Chondrocyte (in vitro differentiated cells): Measurements from ENCODE around the gene RRH. TPM values are rescaled to one million over a fixed set of nuclear protein-coding genes. Genes with fewer than 3 reads are reported as not detected.

ENCODE experiments used
- DNase-seq: peaks from one replicate; pipeline ENCODE4 v3.0.0; 2021; ENCODE audit warnings: mixed read lengths, low spot score
- H3K27ac Mint-ChIP-seq: one replicate; pipeline ENCODE4 v1.8.0; 2021; ENCODE audit warnings: mild to moderate bottlenecking, moderate library complexity, mixed read lengths; ENCODE audit not compliant: unreplicated experiment
- H3K27me3 Mint-ChIP-seq: 2 replicates; pipeline ENCODE4 v1.8.0; 2021; ENCODE audit warnings: low read depth, mixed read lengths
- H3K36me3 Mint-ChIP-seq: 2 replicates; pipeline ENCODE4 v1.8.0; 2021; ENCODE audit warnings: low read depth, mixed read lengths
- H3K4me1 Mint-ChIP-seq: 2 replicates; pipeline ENCODE4 v1.8.0; 2021; ENCODE audit warnings: low read depth, mild to moderate bottlenecking, mixed read lengths
- H3K4me3 Mint-ChIP-seq: one replicate; pipeline ENCODE4 v1.8.0; 2021; ENCODE audit warnings: mild to moderate bottlenecking, moderate library complexity, mixed read lengths; ENCODE audit not compliant: unreplicated experiment
- H3K9me3 Mint-ChIP-seq: 2 replicates; pipeline ENCODE4 v1.8.0; 2021; ENCODE audit warnings: low read depth, mixed read lengths
- total RNA-seq: library from RNA; stranded (reverse); gene quantifications from 3 replicates; pipeline ENCODE4 v1.2.1, GENCODE V29; 2021
- TF ChIP-seq, protein P1 (sequence below): fragments of 200-600 bp; sonication (generic); IDR thresholded peaks from 2 replicates; pipeline ENCODE4 v1.5.0; 2021; ENCODE audit warnings: antibody characterized with exemption, mild to moderate bottlenecking, moderate library complexity

RRH gene
- total RNA-seq, 1 donor from 2014 or later = not detected

DNA sequence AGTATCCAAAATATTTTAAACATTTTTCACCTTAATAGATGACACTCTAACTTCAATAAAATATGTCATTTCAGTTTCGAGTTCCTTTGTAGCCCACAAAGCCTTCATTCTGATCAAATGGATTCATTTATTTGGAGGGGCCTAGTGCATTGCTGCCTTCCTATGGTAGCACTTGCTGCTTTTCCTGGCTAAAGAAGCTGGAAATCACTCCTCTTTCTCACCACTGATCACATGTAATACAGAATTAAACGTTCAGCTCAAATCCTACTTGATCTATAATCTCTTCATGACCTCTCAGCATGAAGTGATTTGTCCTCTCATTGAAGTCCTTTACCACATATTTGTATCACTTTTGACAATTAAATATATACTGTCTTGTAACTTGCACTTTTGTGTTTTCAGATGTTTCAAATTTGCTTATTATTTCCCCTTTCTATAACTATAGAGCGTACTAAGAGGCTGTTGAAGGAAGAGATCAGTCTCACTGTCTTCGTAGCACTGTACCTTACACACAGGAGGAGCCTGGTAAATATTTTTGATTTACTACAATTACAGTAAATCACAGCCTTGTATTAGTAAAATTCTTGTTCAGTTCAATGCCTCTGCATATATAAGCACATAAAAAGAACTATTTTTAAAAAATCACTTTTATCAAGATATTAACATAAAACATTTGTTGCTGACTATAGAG, 26.5 kb upstream of the RRH start:
- no peak for DNase-seq
- H3K4me3 Mint-ChIP-seq = no peak overlapping the region
- H3K4me1 Mint-ChIP-seq = peaks cover 4% of the 10 kb centered on the region
- H3K27me3 Mint-ChIP-seq = peaks cover 5% of the 10 kb centered on the region
- H3K36me3 Mint-ChIP-seq = peaks cover 2% of the 10 kb centered on the region
- H3K9me3 Mint-ChIP-seq = peaks cover 15% of the 10 kb centered on the region
- no peak overlapping the region for H3K27ac Mint-ChIP-seq
- TF ChIP-seq, protein P1, sequence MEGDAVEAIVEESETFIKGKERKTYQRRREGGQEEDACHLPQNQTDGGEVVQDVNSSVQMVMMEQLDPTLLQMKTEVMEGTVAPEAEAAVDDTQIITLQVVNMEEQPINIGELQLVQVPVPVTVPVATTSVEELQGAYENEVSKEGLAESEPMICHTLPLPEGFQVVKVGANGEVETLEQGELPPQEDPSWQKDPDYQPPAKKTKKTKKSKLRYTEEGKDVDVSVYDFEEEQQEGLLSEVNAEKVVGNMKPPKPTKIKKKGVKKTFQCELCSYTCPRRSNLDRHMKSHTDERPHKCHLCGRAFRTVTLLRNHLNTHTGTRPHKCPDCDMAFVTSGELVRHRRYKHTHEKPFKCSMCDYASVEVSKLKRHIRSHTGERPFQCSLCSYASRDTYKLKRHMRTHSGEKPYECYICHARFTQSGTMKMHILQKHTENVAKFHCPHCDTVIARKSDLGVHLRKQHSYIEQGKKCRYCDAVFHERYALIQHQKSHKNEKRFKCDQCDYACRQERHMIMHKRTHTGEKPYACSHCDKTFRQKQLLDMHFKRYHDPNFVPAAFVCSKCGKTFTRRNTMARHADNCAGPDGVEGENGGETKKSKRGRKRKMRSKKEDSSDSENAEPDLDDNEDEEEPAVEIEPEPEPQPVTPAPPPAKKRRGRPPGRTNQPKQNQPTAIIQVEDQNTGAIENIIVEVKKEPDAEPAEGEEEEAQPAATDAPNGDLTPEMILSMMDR = no peak

DNA sequence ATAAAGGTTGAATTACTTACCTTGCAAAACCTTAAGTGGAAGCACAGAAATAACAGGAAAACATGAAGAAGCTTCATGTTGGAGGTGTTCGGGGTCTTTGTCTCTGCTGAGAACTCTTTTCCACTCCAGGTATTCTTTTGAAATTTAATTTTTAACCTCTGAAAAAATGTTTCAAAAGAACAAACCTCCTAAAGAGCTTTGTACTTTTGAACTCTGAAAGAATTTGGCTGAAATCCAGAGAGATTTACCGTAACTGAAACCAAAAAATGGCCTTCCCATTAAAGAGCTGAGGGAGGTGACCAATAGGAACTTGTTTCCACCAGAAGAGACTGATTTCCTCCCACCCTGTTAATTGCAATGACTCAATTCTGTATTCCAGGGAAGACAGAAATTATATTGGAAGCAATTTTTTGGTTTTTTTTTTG, 25.9 kb upstream of the RRH start, which contains the start of gene CFI:
Gene CFI, minus strand, starts transcription at position 105 of the 425 bp plus-strand sequence. Its CDS starts 28 bp downstream, at position 77.
- Mint-ChIP-seq H3K4me1 (peaks cover 4% of the 10 kb centered on the region), H3K36me3 (no peaks in the 10 kb centered on the region), H3K9me3 (peaks cover 10% of the 10 kb centered on the region), H3K27ac (no peak within 1 kb of the TSS), H3K4me3 (no peak within 1 kb of the TSS), H3K27me3 (peaks cover 5% of the 10 kb centered on the region)
- TF ChIP-seq, protein P1 = no peak
- DNase-seq = no peak

DNA sequence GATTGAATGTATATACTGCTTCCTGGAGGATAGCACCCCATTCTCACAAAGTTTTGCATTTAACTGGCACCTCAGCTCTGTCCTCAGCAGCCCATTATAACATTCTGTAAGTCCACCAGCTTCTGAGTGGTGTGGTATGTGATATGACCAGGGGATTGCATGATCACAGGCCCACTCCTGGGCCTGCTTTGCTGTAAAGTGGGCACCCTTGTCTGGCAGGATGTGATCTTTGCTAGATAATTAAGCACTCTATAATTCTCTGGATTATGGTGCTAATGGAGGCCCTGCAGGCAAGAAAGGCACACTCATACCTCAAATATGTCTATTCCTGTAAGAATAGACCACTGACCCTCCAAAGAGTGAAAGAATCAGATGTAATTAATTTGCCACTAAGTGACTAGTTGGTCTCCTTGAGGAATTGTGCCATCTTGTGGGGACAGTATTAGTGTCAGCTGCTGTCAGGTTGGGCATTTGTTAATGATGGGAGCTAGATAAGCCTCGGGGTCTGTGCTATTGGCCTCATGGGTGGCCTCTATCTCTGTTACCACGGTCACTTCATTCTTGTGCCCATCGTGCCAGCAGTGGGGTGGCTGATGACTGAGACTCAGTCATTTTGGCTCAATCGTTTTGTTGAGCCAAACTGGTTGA, 23.7 kb upstream of the RRH start:
- no peaks in the 10 kb centered on the region for H3K9me3 Mint-ChIP-seq
- TF ChIP-seq, protein P1 = peak; percentile 83
- H3K4me1 Mint-ChIP-seq = peaks cover 4% of the 10 kb centered on the region
- H3K36me3 Mint-ChIP-seq = no peaks in the 10 kb centered on the region
- DNase-seq = no peak
- H3K27me3 Mint-ChIP-seq = peaks cover 7% of the 10 kb centered on the region
- no peak overlapping the region for H3K27ac Mint-ChIP-seq
- no peak overlapping the region for H3K4me3 Mint-ChIP-seq

DNA sequence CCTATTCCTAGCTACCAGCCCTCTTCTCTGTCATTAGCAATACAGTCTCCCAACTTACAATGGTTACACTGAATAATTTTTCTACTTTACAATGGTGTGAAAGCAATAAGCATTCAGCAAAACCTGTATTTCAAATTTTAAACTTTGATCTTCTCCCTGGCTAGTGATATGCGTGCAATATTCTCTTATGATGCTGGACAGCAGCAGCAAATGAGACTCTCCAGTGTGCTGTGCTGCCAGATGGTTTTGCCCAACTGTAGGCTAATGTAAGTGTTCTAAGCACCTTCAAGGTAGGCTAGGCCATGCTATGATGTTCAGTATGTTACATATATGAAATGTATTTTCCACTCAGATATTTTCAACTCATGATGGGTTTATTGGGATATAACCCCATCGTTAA, 18.1 kb upstream of the RRH start:
- peaks cover 7% of the 10 kb centered on the region for H3K27me3 Mint-ChIP-seq

More for the DNA sequence above, 18.1 kb upstream of the RRH start:
- no peak for DNase-seq
- Mint-ChIP-seq H3K27ac (no peak overlapping the region), H3K4me1 (peaks cover 1% of the 10 kb centered on the region), H3K36me3 (no peaks in the 10 kb centered on the region), H3K9me3 (no peaks in the 10 kb centered on the region), H3K4me3 (no peak overlapping the region)
- TF ChIP-seq, protein P1 = no peak
